AML-193 (cell line): ENCODE results near the gene CAPN13.

Source experiments
- DNase-seq, 2 experiments: peaks; one replicate each; lab custom pipeline; 2025; lab: John Stamatoyannopoulos, UW

CAPN13 gene

DNA sequence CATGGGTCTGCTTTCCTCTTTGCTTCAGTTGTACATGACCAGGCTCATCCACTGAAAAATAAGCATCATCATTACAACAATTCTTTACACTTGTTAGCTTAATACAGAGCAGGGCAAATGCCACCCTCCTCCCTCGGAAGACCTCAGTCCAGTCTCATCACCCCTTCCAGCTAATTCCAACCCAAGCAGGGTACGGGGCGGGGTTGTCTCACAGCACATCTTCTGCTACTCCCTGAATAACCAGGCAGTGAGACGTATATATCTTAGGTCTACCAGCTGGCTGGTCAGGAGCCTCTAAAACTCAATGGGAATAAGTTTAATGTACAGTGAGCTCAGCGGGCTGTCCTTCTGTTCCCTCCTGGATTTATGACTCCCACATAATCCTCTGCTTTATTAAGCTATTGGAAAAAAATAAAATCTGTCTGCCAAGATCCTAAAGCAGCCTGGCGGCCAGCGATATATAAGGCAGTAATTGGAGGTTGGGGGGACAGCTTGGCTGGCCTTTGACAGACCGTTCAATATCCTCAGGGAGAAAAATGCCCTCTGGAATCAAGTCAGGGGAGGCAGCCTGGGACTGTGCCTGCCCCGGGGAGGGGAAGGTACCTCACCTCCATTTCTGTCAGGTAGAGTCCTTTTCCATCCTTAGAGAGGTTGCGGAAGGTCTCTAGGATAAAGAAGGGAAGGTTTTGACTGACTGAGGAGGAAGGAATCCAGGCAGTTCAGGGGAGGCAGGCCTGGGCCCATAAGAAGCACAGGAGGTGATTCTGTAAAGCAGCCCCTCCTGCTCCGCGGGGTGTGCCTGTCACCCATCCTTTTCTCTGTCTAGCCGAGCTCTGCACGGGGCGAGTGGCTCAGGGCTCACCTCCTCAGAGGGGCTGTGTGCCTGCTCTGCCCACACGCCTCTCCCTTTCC, 76.3 kb downstream of the CAPN13 start:
- no peak for DNase-seq

DNA sequence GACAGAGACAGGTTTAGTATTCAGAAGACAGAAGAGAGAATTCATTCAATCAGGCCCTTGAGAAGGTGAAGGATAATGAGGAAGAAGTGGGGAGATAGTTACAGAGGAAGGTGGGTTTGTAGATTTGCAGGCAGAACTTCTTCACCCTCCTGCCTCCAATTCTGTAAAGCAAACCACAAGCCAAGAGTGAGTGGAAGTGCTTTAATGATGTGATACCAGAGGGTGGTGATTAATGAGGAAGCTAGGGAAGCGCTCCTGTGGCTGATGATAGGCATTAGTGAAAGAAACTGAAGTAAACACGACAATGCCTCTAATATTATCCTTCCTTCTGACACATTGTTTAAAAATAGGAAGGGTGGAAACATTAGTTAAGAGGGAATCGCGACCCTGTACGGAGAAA, 78.2 kb downstream of the CAPN13 start:
- DNase-seq: no peak

DNA sequence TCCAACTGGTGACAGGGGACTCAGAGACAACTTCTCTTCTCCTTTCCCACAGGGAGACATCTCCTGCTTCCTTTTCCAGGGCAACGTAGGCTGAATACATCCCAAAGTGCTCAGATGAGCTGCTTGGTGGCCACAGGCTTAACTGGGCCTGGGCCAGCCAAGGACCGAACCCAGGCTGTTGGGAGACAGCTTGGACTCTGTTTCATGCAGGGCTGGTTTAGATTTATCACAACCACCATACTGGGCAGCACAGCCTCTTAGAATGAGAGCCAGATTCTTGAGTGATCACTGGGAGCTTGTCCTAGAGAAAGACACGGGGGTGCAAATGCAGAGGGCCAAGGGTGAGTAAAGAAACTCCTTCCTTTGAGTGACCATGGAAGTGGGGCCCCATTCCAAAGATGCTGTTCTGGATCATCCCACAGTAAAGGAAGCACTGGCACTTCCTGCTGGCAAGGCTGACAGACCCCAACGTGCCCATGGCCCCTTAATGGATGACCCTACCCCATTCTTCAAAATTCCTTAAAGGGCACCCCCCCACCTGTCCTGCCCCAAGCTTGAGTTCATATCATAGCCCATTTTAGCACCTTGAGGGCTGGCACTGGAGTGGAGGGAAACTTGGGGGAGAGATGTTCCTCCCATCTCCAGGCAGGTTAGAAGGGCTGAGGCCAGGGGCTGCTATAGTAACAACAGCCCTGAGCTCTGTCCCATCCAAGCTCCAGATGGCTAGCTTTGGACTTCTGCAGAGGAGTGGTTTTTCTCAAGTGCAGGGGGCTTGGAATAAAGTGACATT, 84.1 kb downstream of the CAPN13 start:
- DNase-seq: no peak

DNA sequence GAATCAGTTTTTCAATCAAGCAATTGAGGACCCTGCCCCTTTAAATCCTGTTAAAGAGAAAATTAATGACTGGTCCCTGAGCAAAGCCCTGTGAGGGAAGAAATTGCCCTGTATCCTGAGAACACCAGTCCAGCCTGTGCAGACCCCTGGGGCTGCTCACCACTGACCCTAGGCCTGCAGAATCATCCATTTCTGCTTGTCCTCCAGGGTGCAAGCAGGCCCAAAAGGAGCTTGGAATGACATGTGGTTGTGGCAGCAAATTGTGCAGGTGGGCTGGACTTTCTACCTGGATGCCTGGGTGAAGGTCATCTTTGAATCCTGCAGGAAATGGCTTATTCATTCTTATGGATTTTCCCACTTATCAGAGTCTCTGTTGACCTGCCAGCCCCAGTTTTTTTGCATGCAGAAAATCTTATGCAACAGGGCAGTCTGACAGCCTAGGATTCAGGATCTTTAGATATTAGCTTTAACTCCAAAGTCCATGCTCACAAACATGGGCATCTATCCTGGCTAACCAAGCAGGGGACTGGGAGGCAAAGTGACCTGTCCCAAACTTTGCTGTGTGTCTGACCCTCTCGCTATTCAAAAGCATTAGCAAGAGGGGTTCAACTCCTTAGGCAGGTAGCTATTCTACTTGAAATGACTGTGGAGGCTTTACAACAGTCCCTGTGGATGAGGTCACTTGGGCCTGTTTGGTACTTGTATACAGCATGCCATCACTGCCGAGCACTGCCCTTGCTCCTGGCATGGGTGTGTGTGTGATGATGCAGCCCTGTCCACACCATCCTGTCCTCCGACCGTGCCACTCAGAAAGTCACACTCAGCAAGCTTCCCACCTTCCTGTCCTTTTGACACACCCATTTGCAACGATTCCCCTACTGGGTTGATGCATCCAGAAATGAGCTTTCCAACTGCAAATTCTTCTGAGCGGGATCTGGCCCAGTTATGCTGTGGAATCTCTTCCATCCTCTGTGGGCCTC, 85.3 kb downstream of the CAPN13 start:
- DNase-seq: no peak

DNA sequence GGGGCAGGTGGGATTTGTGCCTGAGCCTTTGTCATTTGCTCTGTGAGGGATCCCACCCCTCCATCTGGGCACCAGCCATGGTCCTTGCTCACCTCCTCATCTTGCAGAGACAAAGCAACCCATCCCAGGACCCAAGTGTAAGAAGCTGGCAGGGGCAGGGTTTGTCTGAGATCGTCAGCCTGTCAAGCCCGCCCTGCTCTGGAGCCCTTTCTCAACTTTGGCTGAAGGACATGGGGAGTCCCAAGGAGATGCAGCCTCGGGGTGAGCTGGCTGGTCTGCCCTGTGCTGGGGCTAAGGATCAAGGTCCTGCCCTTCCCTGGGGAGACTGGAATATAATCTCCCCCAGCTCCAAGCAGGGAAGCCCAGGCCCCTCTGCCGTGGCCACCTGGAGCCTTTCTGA, 86.0 kb downstream of the CAPN13 start:
- DNase-seq: no peak

DNA sequence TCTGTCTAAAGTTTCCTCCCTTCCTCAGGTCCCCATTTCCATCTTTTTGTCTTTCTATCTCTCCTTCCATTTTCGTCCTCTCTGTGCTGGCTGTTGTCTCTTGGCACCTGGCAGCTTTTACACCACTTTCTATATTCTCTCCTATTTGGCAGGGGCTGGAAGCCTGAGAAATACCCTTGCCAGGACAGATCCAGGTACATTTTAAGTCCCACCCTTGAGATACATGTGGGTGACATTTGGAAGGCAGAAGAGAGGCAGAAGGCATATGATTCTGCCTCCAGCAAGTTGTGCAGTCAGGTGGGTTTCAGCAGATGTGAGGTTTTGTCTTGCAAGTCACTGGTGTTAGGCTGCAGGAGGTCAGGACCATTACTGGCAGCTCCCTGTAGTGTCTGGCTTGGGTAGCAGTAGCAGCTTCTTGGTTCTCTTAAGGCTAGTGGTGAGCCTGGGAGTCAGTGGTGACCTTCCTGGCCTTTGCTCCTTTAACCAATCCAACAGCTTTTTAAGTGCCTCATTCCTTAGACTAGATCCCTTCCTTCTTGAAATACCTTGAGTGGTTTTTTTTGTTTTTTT, 90.1 kb downstream of the CAPN13 start:
- no peak for DNase-seq

DNA sequence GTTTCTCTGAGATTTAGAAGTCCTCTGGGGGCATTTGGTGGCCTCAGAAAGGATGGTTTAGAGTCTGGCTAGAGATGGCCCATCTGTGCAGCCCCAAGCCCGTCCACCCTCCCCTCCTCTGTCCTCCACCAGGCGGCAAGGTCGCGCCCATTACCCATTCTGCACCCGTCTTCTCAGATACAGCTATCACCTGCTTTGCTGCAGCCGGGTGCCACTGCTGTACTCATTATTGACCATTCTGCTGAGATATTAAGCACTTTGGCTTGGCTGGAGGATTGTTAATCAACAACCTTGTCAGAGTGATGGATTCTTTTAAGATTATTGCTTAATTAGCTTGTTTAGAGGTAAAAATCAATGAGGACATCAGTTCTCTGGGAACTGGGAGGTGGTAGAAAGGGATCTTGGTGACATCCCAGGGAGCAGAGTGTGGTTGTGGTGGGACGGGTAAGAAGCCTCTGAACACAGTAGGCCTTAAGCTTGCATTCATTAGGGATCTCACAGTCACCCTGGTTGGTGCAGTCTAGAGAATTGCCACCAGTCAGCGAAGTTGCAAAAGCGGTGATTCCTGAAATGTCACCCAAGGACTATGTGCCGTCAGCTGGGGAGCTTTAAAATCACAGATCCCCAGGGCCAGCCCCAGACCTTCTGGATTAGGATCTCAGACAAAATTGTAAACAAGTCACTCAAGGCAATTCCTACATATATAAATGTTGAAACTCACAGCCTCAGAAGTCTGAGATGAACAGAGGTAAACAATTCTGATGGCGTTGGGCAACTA, 90.9 kb downstream of the CAPN13 start:
- no peak for DNase-seq

DNA sequence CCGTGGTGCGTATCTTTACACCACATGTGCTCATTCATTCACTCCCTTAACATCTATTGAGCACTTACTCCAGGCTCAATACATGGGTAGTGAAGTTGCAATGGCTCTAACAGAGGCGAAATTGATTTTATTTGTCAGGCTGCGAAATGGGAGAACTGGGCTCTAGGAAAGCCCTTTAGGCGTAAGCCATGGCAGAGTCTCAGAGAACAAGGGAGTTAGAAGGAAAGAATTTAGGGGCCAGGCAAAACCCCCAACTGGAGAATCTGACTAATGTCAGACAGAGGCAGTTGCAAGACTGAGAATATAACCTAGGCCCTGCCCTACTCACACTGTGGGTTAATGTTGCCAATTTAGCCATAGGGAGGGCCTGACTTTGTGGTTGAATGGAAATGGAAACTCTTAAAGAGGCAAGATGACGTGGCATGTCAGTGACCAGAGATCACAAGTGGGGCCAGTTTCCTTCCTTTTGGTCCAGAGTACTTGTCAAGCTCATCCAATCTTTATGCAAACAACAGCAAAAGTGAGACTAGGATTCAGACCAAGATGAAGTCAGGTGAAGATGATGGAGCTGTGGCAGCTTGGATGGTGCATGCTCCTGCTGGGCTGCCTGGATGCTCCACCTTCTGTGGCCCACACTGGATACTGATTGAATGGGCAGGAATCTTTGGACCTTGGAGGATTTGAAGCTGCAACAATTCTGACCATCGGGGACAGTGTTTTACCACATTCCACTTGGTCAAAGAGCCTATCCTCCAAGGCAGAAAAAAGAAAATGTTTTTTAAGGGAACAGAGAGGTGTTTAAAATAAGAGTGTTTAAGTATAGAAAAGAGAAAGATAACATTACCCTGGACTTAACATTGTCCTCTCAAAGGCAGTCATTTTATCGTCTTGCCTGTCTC, 92.2 kb downstream of the CAPN13 start:
- no peak for DNase-seq

DNA sequence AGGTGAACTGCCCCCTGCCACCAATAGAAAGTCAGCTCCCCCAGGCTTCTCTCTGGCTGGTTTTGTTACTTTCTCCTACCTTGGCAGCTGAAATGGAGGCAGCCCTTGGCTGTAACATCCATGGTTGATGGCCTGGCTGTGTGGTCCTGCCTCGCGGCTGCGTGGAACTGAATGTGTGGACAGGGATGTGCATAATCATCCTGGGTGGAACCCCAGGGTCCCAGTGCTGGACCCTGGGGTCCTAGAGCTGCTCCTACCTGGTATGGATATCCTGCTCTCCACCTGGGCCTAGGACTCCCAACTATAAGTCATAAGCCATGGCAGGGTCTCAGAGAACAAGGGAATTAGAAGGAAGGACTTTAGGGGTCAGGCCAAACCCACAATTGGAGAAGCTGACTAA, 93.5 kb downstream of the CAPN13 start:
- no peak for DNase-seq

DNA sequence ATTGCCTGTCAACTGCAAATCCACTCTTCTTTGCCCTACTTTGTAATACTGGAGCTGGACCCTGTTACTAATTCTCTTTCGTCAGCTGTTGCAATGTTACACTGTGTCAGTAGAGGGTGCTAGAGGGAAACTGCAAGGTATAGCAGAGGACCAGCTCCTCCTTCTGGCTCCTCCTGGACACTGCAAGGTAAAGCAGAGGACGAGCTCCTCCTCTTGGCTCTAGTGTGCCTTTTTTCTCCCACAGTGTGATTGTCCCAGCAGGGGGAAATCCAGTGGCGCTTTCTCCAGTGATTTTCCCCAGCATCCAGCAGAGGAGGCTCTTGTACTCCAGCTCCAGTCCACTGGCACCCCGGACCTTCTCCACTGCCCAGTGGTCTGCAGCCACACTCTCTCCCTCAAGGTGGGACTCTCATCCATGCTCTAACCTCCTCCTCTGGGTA, 95.6 kb downstream of the CAPN13 start:
- peak; percentile 86 for DNase-seq

DNA sequence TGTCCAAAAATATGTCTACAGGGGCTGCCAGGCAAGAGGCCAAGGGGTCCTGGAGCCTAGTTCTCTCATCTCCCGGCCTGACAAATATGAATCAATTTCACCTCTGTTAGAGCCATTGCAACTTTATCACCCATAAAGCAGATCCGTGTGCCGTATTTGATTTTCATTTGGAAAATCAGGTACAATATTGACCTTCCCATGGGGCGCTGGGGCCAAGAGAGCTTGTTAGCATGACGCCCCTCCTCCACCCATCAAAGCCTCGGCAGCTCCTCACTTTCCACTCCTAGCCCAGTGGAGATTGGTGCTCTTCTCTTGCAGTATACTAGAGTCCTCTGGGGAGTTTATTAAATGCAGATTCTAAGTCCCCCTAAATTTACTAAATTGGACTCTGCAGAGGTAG, 96.8 kb downstream of the CAPN13 start:
- no peak for DNase-seq

DNA sequence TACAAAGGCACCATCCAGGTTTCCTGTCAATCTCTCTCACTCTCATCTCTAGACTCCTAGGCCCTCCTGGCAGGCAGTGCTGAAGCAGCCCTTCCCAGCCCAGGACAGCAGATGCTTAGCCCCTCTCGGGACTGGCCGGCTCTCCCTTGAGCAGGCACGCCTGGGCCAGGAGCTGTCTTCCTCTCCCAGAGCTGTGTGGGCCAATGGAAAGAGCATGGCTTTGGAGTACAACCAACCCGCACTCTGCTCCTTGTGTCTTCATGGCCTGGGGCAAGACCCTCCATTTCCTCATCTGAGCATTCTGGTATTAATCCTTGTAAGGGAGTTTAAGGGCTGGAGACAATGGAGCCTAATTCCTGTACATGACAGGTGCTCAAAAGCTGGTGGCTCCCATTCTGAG, 97.2 kb downstream of the CAPN13 start:
- DNase-seq: no peak

DNA sequence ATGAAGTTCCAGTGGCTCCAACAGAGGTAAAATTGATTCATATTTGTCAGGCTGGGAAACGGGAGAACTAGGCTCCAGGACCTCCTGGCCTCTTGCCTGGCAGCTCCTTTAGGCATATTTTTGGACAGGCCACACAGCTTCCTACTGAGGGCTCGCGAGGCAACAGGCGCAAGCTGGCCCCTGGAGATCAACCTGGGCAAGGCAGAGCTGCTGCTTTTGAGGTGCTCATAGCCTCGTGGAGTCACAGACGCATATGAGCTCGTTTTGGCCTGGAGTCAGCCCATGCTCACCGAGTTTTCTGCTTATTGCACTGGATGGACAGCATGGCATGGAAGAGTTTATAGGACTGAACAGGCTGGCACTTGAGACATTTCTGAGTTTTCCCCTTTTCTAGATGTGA, 97.7 kb downstream of the CAPN13 start:
- no peak for DNase-seq

DNA sequence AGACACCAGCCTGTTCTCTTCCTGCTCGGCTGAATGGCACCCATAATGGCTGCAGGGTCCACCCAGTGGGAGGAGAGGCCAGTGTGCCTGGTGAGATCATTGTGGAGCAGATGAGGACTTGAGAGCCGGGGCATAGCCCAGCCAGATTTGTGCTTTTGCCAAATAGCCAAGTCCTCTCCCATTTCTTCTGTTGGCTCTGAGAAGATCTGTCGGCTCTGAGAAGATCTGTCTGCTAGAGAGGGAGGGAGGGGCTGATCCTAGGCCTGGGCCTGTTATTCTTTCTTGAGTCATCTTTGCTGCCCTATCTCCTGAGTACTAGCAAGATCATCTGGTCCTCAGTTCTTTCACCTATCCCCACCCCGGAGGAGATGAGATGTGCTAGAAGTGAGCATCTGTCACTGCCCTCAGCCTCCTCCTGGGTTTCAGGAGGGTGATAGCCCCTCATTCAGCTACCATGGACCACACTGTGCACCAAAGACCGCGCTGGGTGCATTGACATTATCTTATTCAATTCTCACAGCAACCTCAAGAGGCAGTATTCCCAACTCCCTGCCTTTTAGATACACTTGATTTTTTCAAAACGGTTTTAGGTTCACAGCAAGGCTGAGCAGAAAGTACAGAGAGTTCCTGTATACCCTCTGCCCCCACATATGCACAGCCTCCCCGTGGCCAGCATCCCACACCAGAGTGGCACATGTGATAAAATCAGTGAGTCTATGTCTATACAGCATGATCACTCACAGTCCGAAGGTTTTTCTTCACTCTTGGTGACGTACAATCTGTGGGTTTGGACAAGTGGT, 98.6 kb downstream of the CAPN13 start:
- DNase-seq: peak in 1 of 2 experiments; percentile 2

DNA sequence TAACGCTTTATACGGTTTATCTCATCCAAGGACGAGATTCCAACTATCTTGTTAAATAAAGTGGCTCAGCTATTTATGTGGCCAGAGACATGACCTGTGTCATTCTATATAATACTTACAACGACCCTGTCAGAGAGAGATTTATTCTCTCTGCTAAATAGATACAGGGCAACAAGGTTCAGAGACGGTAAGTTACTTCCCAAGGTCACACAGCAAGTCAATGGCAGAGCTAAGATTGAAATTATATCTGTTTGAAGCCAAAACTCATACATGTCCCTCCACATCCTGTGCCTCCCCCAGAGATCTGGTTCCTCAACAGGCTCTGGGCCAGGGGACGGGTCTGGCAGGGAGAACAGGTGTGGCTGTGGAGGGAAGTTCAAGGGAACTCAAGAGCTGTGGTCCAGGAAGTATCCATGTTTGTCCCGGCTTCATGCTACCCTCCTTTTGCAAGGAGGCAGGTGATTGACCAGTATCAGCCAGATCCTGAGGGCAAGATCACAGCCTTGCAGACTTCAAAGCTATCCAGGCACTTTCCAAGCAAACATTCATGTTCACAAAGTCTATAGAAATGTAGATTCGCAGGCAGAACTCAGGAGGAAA, 99.8 kb downstream of the CAPN13 start:
- no peak for DNase-seq

DNA sequence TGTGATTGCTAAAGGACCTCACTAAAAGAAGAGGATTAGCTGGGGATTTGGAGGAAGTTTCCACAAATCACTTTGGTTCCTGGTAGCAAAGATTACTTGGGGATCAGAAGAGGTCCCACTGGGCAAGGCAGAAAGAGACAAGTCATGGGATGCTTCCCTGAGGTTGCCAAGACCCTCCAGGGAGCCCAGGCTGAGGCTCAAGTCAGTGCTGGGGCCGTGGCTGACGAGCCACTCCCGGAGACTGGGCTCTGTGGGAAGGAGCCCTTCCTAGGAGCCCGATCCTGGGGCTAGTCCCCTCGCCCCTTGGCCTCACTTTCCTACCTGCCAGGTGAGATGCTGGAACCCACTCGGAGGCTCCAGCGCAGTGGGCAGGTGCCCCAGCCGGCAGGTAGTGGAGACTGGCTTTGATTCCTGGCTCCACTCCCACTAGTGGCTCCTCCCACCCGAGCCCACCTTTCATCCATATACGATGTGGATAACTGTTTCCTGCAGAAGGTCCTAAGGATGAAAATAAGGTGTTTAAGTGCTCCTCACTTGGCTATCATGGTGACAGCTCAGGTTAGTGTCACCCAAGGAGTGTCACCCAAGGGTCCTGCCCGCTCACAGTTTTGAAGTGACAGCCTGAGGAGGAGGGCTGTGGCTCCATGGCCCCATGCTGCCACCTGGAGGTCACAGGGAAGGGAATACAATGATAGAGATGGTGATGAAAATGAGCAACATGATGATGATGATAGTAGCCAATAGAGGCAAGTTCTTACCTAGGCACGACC, 100.5 kb downstream of the CAPN13 start:
- DNase-seq: peak; percentile 16 to 46

DNA sequence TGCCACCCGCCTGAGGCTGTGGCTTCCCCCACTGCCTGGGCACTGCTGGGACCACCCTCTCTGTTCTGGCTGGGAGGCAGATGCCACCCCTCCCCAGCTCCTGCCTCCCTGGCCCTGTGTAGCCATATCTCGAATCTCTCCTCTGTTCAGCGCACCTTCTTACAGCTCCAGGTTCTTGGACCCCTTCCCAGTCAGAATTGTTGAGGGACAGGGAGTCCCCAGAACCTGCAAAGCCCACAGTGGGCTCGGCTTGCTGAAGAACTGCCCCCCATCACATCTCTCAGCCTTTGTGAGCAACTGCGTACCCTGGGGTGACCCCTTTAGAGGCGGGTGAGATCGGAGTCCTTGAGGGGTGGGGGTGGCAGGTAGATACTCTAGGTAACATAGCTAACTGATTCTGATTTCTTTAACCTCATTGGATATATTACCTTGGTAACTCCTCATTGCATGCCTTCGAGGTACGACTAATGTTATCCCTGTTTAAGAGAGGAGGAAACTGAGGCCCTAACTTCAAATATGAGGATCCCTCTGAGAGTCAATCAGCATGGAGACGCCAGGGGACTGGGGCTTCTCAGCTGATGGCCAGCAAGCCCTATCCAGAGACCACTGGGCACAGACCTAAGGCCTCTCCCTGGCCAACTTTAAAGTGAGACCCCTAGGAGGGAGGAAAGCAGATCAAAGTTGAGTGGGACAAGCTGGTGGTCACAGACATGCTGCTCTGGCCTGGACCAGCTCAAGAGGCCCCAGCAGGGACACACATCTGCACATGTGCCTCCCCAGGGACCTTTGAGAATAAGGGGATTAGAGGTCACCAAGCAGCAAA, 101.3 kb downstream of the CAPN13 start:
- no peak for DNase-seq
